NCI-H2196 (cell line): ENCODE results near the gene CCT4.
A peak's percentile ranks its signal among the peaks of the same experiment; 100 is the strongest.
"Not testable (repeated sequence)": the region's sequence is repeated elsewhere in the genome, so short reads cannot be mapped to it uniquely, and the experiment has no call there.

Source experiments
- DNase-seq: peaks from one replicate; lab custom pipeline; 2025; ENCODE audit not compliant: unreplicated experiment; lab: John Stamatoyannopoulos, UW

The CCT4 gene

GRCh38 chr2:61882850-61883249 lies 5.6 kb downstream of the CCT4 start:
- no peak for DNase-seq

GRCh38 chr2:61879351-61879750 lies 9.1 kb downstream of the CCT4 start:
- not testable (repeated sequence) for DNase-seq

GRCh38 chr2:61878761-61879160 lies 9.7 kb downstream of the CCT4 start:
- DNase-seq, result no peak

GRCh38 chr2:61877571-61878245 lies 10.7 kb downstream of the CCT4 start:
- no peak for DNase-seq

- no peak for DNase-seq
Measured at GRCh38 chr2:61876400-61876799, 12.1 kb downstream of the CCT4 start.

GRCh38 chr2:61866482-61867089 lies 21.9 kb downstream of the CCT4 start:
- DNase-seq, result not testable (repeated sequence)

GRCh38 chr2:61862085-61862484 lies 26.4 kb downstream of the CCT4 start:
- DNase-seq, result no peak

- DNase-seq, result no peak
Measured at GRCh38 chr2:61857224-61857623, 31.2 kb downstream of the CCT4 start.

GRCh38 chr2:61855318-61855613 lies 33.2 kb downstream of the CCT4 start:
- no peak for DNase-seq

- DNase-seq, result peak; percentile 81
Measured at GRCh38 chr2:61854564-61855317, 33.7 kb downstream of the CCT4 start.

- DNase-seq, result peak; percentile 69
Measured at GRCh38 chr2:61853847-61854563, 34.5 kb downstream of the CCT4 start, which contains the start of gene FAM161A. TSS of gene FAM161A (minus strand) at chr2:61854060. CDS start at chr2:61854041, 19 bp downstream.

- no peak for DNase-seq
Measured at GRCh38 chr2:61853086-61853846, 35.2 kb downstream of the CCT4 start.

- DNase-seq, result not testable (repeated sequence)
Measured at GRCh38 chr2:61851270-61851669, 37.2 kb downstream of the CCT4 start.

- DNase-seq, result no peak
Measured at GRCh38 chr2:61845320-61845719, 43.1 kb downstream of the CCT4 start.

GRCh38 chr2:61841286-61841685 lies 47.2 kb downstream of the CCT4 start:
- DNase-seq, result no peak

- no peak for DNase-seq
Measured at GRCh38 chr2:61834893-61835292, 53.6 kb downstream of the CCT4 start.

GRCh38 chr2:61833971-61834370 lies 54.5 kb downstream of the CCT4 start:
- no peak for DNase-seq

GRCh38 chr2:61832183-61832841 lies 56.1 kb downstream of the CCT4 start:
- DNase-seq, result no peak

- DNase-seq, result no peak
Measured at GRCh38 chr2:61822255-61822654, 66.2 kb downstream of the CCT4 start.
